ENCODE data around the gene SKIC2.
"Not testable (repeated sequence)": the region's sequence is repeated elsewhere in the genome, so short reads cannot be mapped to it uniquely, and the experiment has no call there.

GRCh38 chr6:31981744-31982143 is 22.8 kb downstream of the SKIC2 start, which contains the start of gene C4A:
- TF ChIP-seq, protein P1, sequence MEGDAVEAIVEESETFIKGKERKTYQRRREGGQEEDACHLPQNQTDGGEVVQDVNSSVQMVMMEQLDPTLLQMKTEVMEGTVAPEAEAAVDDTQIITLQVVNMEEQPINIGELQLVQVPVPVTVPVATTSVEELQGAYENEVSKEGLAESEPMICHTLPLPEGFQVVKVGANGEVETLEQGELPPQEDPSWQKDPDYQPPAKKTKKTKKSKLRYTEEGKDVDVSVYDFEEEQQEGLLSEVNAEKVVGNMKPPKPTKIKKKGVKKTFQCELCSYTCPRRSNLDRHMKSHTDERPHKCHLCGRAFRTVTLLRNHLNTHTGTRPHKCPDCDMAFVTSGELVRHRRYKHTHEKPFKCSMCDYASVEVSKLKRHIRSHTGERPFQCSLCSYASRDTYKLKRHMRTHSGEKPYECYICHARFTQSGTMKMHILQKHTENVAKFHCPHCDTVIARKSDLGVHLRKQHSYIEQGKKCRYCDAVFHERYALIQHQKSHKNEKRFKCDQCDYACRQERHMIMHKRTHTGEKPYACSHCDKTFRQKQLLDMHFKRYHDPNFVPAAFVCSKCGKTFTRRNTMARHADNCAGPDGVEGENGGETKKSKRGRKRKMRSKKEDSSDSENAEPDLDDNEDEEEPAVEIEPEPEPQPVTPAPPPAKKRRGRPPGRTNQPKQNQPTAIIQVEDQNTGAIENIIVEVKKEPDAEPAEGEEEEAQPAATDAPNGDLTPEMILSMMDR (conservative IDR thresholded peaks at IDR 0.05 in 1 of 2, IDR thresholded peaks at IDR 0.05 in 1 of 2; ENCODE audit: low read depth in 1 of 2, low read length in 2 of 2) = not testable (repeated sequence)
- not testable (repeated sequence) for TF ChIP-seq EZH2 (IDR thresholded peaks at IDR 0.05; ENCODE audit: low read length, missing control alignments)

All from fibroblast of lung (primary cell).